Esophagus muscularis mucosa (tissue), 4 donors: ENCODE measurements around the gene ADAMTS17. TPM values are rescaled to one million over a fixed set of nuclear protein-coding genes. Genes with fewer than 3 reads are reported as not detected.

Experiments
- DNase-seq: peaks from one replicate; pipeline ENCODE4 v3.0.0-alpha.2; 2017; ENCODE audit errors: extremely low spot score
- H3K27ac ChIP-seq, 4 donors: fragments of 200-600 bp; sonication (generic); replicated peaks in 1 of 4; 1 replicate in 3 of 4; 2 replicates in 1 of 4; pipeline ENCODE4 v1.5.1; 2016 to 2019; ENCODE audit warnings: mild to moderate bottlenecking in 1 of 4
- H3K27me3 ChIP-seq, 4 donors: fragments of 200-600 bp; sonication (generic); one replicate each; pipeline versions ENCODE4 v1.5.1 to v1.6.0; 2016 to 2019
- H3K36me3 ChIP-seq, 4 donors: fragments of 200-600 bp; sonication (generic); one replicate each; pipeline ENCODE4 v1.5.1; 2016 to 2019
- H3K4me1 ChIP-seq, 4 donors: fragments of 200-600 bp; sonication (generic); one replicate each; pipeline ENCODE4 v1.5.1; 2016 to 2019
- H3K4me3 ChIP-seq, 4 donors: fragments of 200-600 bp; sonication (generic); 1 replicate in 2 of 4; 2 replicates in 2 of 4; pipeline ENCODE4 v1.5.1; 2016 to 2019; ENCODE audit warnings: mild to moderate bottlenecking in 4 of 4, moderate library complexity in 1 of 4
- H3K9me3 ChIP-seq, 4 donors: fragments of 200-600 bp; sonication (generic); 1 replicate in 3 of 4; 2 replicates in 1 of 4; pipeline ENCODE4 v1.5.1; 2016 to 2019
- CTCF ChIP-seq, 3 experiments: fragments of 200-600 bp in 2 of 3; fragments of 450-650 bp in 1 of 3; sonication (generic) in 2 of 3; IDR thresholded peaks; one replicate each; pipeline ENCODE4 v1.5.1; 2017 to 2019; ENCODE audit warnings: antibody characterized with exemption in 3 of 3, mild to moderate bottlenecking in 2 of 3, moderate library complexity in 1 of 3
- EP300 ChIP-seq: sonication (generic); formaldehyde crosslinking; IDR thresholded peaks from one replicate; pipeline ENCODE4 v1.6.1; 2017; ENCODE audit warnings: antibody characterized with exemption
- POLR2A ChIP-seq: fragments of 450-650 bp; IDR thresholded peaks from one replicate; pipeline ENCODE4 v1.6.1; 2017; ENCODE audit warnings: antibody characterized with exemption, moderate library complexity, mild to moderate bottlenecking, low read depth
- POLR2AphosphoS5 ChIP-seq, 2 donors: sonication (generic); formaldehyde crosslinking; IDR thresholded peaks; one replicate each; pipeline ENCODE4 v1.6.1; 2017; ENCODE audit warnings: antibody characterized with exemption in 2 of 2
- whole genome bisulfite sequencing: methylation state at CpG from one replicate; pipeline ENCODE4 v1.1.5; 2018; 5-methylcytosine and 5-hydroxymethylcytosine counted together
- intact Hi-C: fragments of 100-400 bp; cut with DNase I; formaldehyde crosslinking; loops from one replicate; pipeline ENCODE4 v1.15.1; 2023
- total RNA-seq, 4 donors: library from RNA; depleted of rRNA; stranded (reverse); fragments of >200 nt; gene quantifications; one replicate each; pipeline versions ENCODE4 v1.1.0 to v1.2.1, GENCODE V29; 2016

The ADAMTS17 gene
- total RNA-seq, 4 donors from 2014 or later: 5.3 to 12.0 (median 6.6) TPM

GRCh38 chr15:100236981-100237720 is 104.6 kb downstream of the ADAMTS17 start:
- TF ChIP-seq EP300 (no peak), CTCF (IDR thresholded peaks at IDR 0.05) (no peak), POLR2AphosphoS5 (IDR thresholded peaks at IDR 0.05) (no peak), POLR2A (no peak)
- Histone ChIP-seq H3K36me3 (no peaks in the 10 kb centered on the region), H3K4me3 (no peak overlapping the region), H3K9me3 (no peaks in the 10 kb centered on the region), H3K27ac (no peak overlapping the region), H3K27me3 (no peaks in the 10 kb centered on the region), H3K4me1 (peaks cover 0 to 10% (median 8%) of the 10 kb centered on the region in 4 donors)
- intact Hi-C loops: no loop called here
- no peak for DNase-seq
- 73% methylated on average over 10 of the region's 15 CpGs for WGBS

DNA sequence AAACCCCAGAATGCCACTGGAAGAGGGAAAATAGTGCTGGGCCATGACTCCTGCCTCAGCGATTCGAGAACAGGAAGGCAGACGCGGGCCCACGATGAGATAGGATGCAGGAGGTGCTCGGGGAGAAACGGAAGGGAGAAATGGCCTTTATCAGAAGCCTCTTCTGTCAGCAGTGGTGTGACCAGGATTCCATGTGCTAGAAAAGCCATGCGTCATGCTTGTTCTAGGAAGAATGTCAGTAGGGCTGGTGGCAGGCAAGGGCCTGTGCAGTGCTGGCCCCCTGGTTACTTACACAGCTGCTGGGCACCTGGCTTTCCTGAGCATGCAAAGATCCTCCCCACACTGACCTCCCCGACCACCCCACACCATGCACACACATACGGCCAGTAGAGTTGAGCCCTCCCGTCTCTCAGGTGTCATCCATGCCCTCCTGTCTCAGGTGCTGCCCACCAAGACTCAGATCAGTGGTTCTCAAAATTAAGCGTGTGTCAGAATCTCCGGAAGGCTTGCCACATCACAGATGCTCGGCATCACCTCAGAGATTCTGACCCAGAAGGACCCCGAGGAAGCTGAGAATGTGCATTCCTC is 106.7 kb downstream of the ADAMTS17 start:
- Histone ChIP-seq H3K36me3 (peaks cover 0 to 4% (median 0%) of the 10 kb centered on the region in 4 donors), H3K27me3 (no peaks in the 10 kb centered on the region), H3K4me3 (no peak overlapping the region), H3K9me3 (no peaks in the 10 kb centered on the region), H3K27ac (no peak overlapping the region), H3K4me1 (peaks cover 0 to 10% (median 8%) of the 10 kb centered on the region in 4 donors)
- TF ChIP-seq CTCF (IDR thresholded peaks at IDR 0.05) (no peak), POLR2AphosphoS5 (IDR thresholded peaks at IDR 0.05) (no peak), EP300 (no peak), POLR2A (no peak)
- 70% methylated on average over 15 of the region's 15 CpGs for WGBS
- no peak for DNase-seq
- intact Hi-C loops: no loop called here

- H3K4me1 ChIP-seq: peaks cover 0 to 10% (median 8%) of the 10 kb centered on the region in 4 donors
- no peaks in the 10 kb centered on the region for H3K9me3 ChIP-seq
- H3K4me3 ChIP-seq: no peak overlapping the region
- peaks cover 0 to 4% (median 0%) of the 10 kb centered on the region in 4 donors for H3K36me3 ChIP-seq
- TF ChIP-seq CTCF (IDR thresholded peaks at IDR 0.05) (no peak), EP300 (no peak), POLR2AphosphoS5 (IDR thresholded peaks at IDR 0.05) (no peak), POLR2A (no peak)
- intact Hi-C loops: no loop called here
- DNase-seq: no peak
- H3K27me3 ChIP-seq: no peaks in the 10 kb centered on the region
- no peak overlapping the region for H3K27ac ChIP-seq
- WGBS: 64% methylated on average over 20 of the region's 20 CpGs
Measured at GRCh38 chr15:100234158-100235029, 107.4 kb downstream of the ADAMTS17 start.

GRCh38 chr15:100230784-100231183 is 111.0 kb downstream of the ADAMTS17 start:
- 59% methylated on average over 4 of the region's 4 CpGs for WGBS

More at GRCh38 chr15:100230784-100231183, 111.0 kb downstream of the ADAMTS17 start:
- Histone ChIP-seq H3K4me1 (peaks cover 0 to 10% (median 8%) of the 10 kb centered on the region in 4 donors), H3K4me3 (no peak overlapping the region), H3K27ac (no peak overlapping the region), H3K9me3 (no peaks in the 10 kb centered on the region), H3K36me3 (peaks cover 0 to 4% (median 0%) of the 10 kb centered on the region in 4 donors), H3K27me3 (no peaks in the 10 kb centered on the region)
- no peak for TF ChIP-seq EP300
- no peak for TF ChIP-seq POLR2AphosphoS5 (IDR thresholded peaks at IDR 0.05)
- no peak for TF ChIP-seq POLR2A
- no peak for DNase-seq
- intact Hi-C loops: no loop called here
